Adrenal gland (tissue), 12 donors: ENCODE data around the gene RNF187. TPM values are rescaled to one million over a fixed set of nuclear protein-coding genes. Genes with fewer than 3 reads are reported as not detected.

Source experiments
- DNase-seq, 7 donors: peaks; one replicate each; pipeline ENCODE4 v3.0.0-alpha.2; 2019 to 2020
- H3K27ac ChIP-seq, 5 donors: fragments of 200-600 bp; sonication (generic) in 4 of 5; 1 replicate in 3 of 5; 2 replicates in 2 of 5; pipeline versions ENCODE4 v1.5.1 to v1.8.0; 2016 to 2020; ENCODE audit warnings: mild to moderate bottlenecking in 1 of 5
- H3K27me3 ChIP-seq: fragments of 200-600 bp; 2 replicates; pipeline ENCODE4 v1.8.0; 2021
- H3K36me3 ChIP-seq, 2 donors: fragments of 200-600 bp; replicated peaks in 1 of 2; 1 replicate in 1 of 2; 2 replicates in 1 of 2; pipeline versions ENCODE4 v1.5.1 to v1.8.0; 2018 to 2022
- H3K4me1 ChIP-seq, 2 donors: fragments of 200-600 bp; replicated peaks in 1 of 2; 1 replicate in 1 of 2; 2 replicates in 1 of 2; pipeline versions ENCODE4 v1.5.1 to v1.8.0; 2018 to 2021
- H3K4me3 ChIP-seq, 4 donors: fragments of 200-600 bp; sonication (generic) in 3 of 4; one replicate each; pipeline ENCODE4 v1.5.1; 2016 to 2018
- H3K9me3 ChIP-seq, 3 donors: fragments of 200-600 bp; sonication (generic) in 1 of 3; replicated peaks in 1 of 3; 1 replicate in 2 of 3; 2 replicates in 1 of 3; pipeline versions ENCODE4 v1.5.1 to v1.8.0; 2016 to 2021
- POLR2A ChIP-seq, 2 donors: fragments of 450-650 bp; IDR thresholded peaks; one replicate each; pipeline ENCODE4 v1.6.1; 2017; ENCODE audit warnings: antibody characterized with exemption in 2 of 2, mild to moderate bottlenecking in 2 of 2, moderate library complexity in 1 of 2
- WGBS, 4 donors: extraction: QIAGEN DNeasy Blood & Tissue Kit in 2 of 4; methylation state at CpG; one replicate each; pipeline versions ENCODE4 v1.1.5 to v1.1.7; 2013 to 2017; 5-methylcytosine and 5-hydroxymethylcytosine counted together
- intact Hi-C, 2 donors: fragments of 100-400 bp; cut with DNase I; formaldehyde crosslinking; loops; one replicate each; pipeline versions ENCODE4 v1.14.1 to v1.15.0; 2022 to 2023
- polyA plus RNA-seq, 3 donors: library from polyadenylated mRNA; stranded (reverse); fragments of 200-250 nt in 2 of 3; fragments of 350-450 nt in 1 of 3; fragmentation: Illumina TruSeq in 1 of 3; extraction: RNeasy Lipid Tissue Mini Kit (QIAGEN cat#74804) in 1 of 3; gene quantifications; one replicate each; pipeline ENCODE4 v1.2.3, GENCODE V29; 2013 to 2014
- total RNA-seq, 9 donors: library from RNA; depleted of rRNA in 4 of 9; stranded (reverse); fragments of >200 nt in 4 of 9; fragments of 120-200 nt in 1 of 9; fragmentation: NEBNext Ultra II Directional in 1 of 9; extraction: Animal tissue kit (Norgen Biotek cat#: 25700) in 1 of 9; gene quantifications; one replicate each; pipeline versions ENCODE4 v1.1.0 to v1.2.4, GENCODE V29; 2013 to 2023
- TF ChIP-seq, protein P1 (sequence below), 6 experiments: fragments of 450-650 bp in 4 of 6; fragments of 200-600 bp in 2 of 6; sonication (generic) in 1 of 6; IDR thresholded peaks; 1 replicate in 5 of 6; 2 replicates in 1 of 6; pipeline versions ENCODE4 v1.5.1 to v1.8.0; 2016 to 2021; ENCODE audit warnings: antibody characterized with exemption in 6 of 6, mild to moderate bottlenecking in 2 of 6, moderate library complexity in 1 of 6
- donor health status: healthy with polysubstance abuse.
- donor health status: Bipolar disorder and iron deficiency.
- donor health status: DM: yes; HTN: yes; CAD: no.
- donor health status: DM: no; HTN: no; CAD: no.
- donor health status: DM: no; HTN: no; CAD: no.
- donor health status: DM: yes; HTN: yes; CAD: no.

The RNF187 gene
- total and polyA plus RNA-seq, 12 donors: 21.9 to 306 (median 149) TPM

DNA sequence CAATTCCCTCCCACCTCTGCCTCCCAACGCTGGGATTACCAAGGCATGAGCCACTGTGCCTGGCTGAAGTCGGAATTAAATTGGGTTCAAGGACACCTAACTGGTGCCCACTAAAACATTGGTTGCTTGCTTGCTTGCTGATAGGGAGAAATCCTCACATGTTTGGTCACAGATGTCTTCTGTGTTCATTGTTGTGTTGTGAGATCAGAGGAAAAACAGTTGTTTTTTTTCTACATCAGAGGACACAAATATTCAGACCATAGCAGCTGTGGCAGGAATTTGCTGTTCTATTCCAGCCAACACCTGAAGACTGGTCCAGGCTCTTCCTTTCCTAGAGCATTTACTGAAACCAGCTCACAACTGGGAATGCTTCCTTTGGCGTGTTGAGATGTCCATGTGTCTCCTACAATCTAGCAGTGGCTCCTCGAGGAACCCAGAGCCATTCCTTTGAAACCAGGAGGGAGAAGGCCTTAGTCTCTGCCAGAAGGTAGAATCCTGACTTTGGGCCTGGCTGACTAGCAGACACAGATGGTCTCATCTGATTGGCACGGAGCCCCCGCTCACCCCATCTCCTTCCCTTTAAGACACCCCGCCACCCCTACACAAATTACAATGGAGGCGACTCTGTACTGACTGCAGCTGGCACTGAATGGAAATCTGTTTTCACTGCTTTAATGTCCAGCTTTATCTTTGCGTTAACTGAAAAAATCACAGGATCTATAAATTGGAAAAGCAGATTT is 46.3 kb upstream of the RNF187 start:
- WGBS, 4 donors: 79 to 82% (median 81%) methylated on average over 9 of the region's 9 CpGs

DNA sequence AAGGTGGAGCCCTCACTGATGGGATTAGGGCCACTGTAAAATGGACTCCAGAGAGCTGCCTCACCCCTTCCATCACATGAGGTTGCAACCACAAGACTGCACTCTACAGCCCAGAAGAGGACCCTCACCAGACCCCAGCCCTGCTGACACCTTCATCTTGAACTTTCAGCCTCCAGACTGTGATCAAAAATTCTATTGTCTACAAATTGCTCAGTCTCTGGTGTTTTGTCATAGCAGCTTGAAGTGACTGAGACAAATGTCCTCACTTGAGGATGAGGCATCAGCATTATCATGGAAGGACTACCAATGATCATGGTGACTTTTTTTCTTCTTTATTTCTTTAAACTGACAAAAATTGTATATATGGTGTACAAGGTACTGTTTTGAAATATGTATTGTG is 43.8 kb upstream of the RNF187 start:
- no peak for DNase-seq
- intact Hi-C loops: no loop called here
- Histone ChIP-seq H3K27me3 (peaks cover 15% of the 10 kb centered on the region), H3K4me1 (no peaks in the 10 kb centered on the region), H3K36me3 (no peaks in the 10 kb centered on the region), H3K4me3 (no peak overlapping the region), H3K27ac (no peak overlapping the region), H3K9me3 (no peaks in the 10 kb centered on the region)
- no peak for TF ChIP-seq POLR2A (IDR thresholded peaks at IDR 0.05)
- TF ChIP-seq, protein P1, sequence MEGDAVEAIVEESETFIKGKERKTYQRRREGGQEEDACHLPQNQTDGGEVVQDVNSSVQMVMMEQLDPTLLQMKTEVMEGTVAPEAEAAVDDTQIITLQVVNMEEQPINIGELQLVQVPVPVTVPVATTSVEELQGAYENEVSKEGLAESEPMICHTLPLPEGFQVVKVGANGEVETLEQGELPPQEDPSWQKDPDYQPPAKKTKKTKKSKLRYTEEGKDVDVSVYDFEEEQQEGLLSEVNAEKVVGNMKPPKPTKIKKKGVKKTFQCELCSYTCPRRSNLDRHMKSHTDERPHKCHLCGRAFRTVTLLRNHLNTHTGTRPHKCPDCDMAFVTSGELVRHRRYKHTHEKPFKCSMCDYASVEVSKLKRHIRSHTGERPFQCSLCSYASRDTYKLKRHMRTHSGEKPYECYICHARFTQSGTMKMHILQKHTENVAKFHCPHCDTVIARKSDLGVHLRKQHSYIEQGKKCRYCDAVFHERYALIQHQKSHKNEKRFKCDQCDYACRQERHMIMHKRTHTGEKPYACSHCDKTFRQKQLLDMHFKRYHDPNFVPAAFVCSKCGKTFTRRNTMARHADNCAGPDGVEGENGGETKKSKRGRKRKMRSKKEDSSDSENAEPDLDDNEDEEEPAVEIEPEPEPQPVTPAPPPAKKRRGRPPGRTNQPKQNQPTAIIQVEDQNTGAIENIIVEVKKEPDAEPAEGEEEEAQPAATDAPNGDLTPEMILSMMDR (IDR thresholded peaks at IDR 0.05): no peak

More for the DNA sequence above, 46.3 kb upstream of the RNF187 start:
- no peak for DNase-seq
- TF ChIP-seq POLR2A (IDR thresholded peaks at IDR 0.05): no peak
- TF ChIP-seq, protein P1 (IDR thresholded peaks at IDR 0.05): no peak
- Histone ChIP-seq H3K27ac (no peak overlapping the region), H3K4me3 (no peak overlapping the region), H3K27me3 (peaks cover 18% of the 10 kb centered on the region), H3K4me1 (no peaks in the 10 kb centered on the region), H3K36me3 (no peaks in the 10 kb centered on the region), H3K9me3 (no peaks in the 10 kb centered on the region)
- intact Hi-C loops: no loop called here

DNA sequence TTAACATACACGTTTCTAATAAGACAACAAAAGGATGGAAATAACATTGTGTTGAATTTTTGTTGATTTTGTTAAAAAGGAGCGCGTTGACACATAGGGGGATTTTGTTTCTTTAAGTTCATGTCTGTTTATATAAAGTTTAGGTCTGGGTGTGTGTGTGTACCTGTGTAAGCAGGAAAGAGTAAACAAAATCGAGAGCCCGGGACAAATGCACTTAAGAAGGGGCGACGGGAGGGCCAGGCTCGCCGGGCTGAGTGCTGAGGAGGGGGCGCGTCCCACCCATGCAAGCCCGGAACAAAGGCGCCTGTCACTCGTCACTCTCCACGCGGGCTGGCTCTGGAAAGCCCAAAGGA is 41.7 kb upstream of the RNF187 start:
- WGBS, 4 donors: 13 to 25% (median 19%) methylated on average over 15 to 16 of the region's 16 CpGs

DNA sequence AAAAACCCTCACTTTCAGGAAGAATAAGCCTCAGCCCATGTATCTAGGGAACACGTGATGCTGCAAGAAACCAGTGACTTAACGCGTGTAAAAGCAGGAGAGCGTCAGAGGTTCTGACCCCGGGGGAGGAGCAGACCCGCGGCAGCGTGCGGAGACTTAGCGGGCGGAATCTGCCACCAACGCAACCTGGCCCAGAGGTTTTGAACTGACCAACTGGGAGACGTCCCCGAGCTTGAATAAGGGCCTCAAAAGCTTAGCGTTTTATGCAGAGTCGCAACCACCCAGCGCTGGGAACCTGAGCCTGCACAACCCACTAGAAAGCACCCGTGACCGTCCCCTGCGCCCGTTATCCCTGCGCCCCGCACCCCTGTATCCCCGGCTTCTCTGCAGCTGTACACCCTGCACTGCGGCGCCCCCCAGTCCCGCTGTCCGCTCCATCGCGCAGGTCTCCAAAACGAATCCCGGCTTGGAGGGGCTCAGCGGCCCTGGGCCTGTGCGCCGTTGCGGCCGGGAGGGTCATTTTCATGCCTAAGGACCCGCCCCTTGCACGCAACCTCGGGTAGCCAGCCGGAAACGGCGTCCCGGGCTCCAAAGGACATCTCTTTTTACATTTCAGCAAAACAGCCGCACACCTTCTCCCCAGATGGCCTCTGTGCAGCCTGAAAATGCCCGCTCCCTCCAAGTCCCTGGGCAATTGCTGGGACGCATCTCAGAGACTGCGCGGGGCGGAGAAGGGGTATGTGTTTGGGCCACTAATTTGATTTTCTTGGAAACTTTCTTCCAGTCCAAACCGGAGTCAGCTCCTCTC is 41.1 kb upstream of the RNF187 start:
- peak in 1 of 2 donors; percentile 34 for TF ChIP-seq POLR2A (IDR thresholded peaks at IDR 0.05)
- TF ChIP-seq, protein P1 (IDR thresholded peaks at IDR 0.05): no peak
- Histone ChIP-seq H3K4me1 (no peaks in the 10 kb centered on the region), H3K27ac (no peak overlapping the region), H3K9me3 (no peaks in the 10 kb centered on the region), H3K27me3 (peaks cover 5% of the 10 kb centered on the region), H3K4me3 (peak overlapping the region in 2 of 4 donors; percentile 21 to 29), H3K36me3 (no peaks in the 10 kb centered on the region)
- peak in 6 of 7 donors; percentile 31 to 66 (median 52) for DNase-seq
- intact Hi-C loops: loop anchor here in 1 of 2 donors (5.0 kb wide), 1 partner anchor 59 kb away; no protein-coding TSS in a partner anchor
- WGBS, 4 donors: 8 to 22% (median 14%) methylated on average over 29 to 51 of the region's 51 CpGs

More for the DNA sequence above, 41.7 kb upstream of the RNF187 start:
- Histone ChIP-seq H3K27ac (no peak overlapping the region), H3K9me3 (no peaks in the 10 kb centered on the region), H3K36me3 (no peaks in the 10 kb centered on the region), H3K4me1 (no peaks in the 10 kb centered on the region), H3K4me3 (peak overlapping the region in 1 of 4 donors; percentile 29), H3K27me3 (peaks cover 6% of the 10 kb centered on the region)
- intact Hi-C loops: loop anchor here in 1 of 2 donors (5.0 kb wide), 1 partner anchor 58 kb away; no protein-coding TSS in a partner anchor
- TF ChIP-seq POLR2A (IDR thresholded peaks at IDR 0.05): no peak
- TF ChIP-seq, protein P1 (IDR thresholded peaks at IDR 0.05): no peak
- DNase-seq: no peak
